HG03060 (cell line): ENCODE data around the gene CERS1.

Source experiments
- ATAC-seq: cut with Tn5 transposase; IDR thresholded peaks from one replicate; pipeline ENCODE4 v1.9.1; 2021; ENCODE audit warnings: low read depth, moderate number of reproducible peaks; ENCODE audit not compliant: unreplicated experiment

CERS1 gene

GRCh38 chr19:18899624-18900560, 3.9 kb upstream of the CERS1 start:
- no peak for ATAC-seq

DNA sequence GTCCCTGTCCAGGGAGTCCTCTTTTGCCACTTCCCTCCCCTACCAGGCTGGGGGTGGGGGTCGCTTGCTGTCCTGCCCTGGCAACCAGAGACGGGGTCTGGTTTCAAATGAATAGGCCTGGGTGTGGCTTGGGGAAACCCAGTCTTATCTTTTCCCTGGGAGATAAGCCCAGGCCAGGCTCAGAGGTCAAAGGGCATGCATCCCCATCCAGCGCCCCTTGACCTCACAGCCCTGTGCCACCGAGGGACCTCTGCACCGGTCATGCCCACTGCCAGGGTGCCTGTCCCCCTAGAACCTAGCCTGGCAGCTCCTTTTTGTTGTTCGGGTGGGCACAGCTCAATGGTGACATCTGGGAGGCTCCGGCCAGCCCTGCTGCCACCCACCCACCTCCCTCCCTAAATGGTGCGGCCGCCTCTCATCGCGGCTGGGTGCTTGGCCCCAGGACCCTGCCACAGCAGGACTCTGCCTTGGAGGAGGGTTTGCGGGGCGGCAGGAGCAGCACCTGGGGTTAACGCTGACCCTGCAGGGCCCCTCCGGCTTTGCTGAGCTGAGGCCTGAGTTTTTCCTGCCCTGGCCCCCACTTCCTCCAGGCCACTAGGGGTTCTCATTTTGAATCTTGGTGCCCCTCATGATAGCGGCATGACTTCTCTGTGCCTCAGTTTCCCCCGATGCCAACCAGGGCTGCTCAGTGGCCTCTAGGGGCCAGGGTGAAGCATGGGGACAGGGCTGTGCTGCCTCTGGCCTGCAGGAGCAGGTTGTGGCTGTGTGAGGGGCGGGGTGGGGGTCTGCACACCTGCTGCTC, 2.9 kb upstream of the CERS1 start:
- ATAC-seq, result no peak

- ATAC-seq, result no peak
Observed at GRCh38 chr19:18898081-18898606, 2.2 kb upstream of the CERS1 start.

GRCh38 chr19:18897094-18898029, 1.4 kb upstream of the CERS1 start:
- no peak for ATAC-seq

DNA sequence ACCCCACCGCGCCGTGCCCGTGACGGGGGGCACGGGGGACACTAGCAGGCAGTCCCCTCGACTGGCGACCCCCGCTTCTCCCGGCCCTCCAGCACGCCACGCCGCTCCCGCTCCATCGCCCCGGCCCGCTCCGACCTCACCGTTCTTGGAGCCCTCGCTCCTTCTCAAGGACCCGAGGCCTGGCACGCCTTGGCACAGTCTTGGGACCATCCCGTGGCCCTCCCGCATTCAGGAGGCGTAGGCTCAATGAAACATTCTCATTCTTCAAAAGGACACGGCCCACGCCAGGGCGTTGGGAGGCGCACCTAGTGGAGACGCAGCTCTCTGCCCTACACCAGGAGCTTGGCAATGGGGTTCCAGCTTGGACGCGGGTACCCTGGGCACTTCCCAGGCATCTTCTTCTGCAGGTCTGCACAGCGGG, 473 bp upstream of the CERS1 start:
- no peak for ATAC-seq

GRCh38 chr19:18895038-18895823, 727 bp downstream of the CERS1 start:
- ATAC-seq, result no peak

- ATAC-seq, result no peak
Observed at GRCh38 chr19:18894254-18895037, 1.5 kb downstream of the CERS1 start.

- ATAC-seq, result no peak
Observed at GRCh38 chr19:18893587-18894253, 2.2 kb downstream of the CERS1 start.

GRCh38 chr19:18889949-18890745, 5.8 kb downstream of the CERS1 start:
- ATAC-seq, result no peak

DNA sequence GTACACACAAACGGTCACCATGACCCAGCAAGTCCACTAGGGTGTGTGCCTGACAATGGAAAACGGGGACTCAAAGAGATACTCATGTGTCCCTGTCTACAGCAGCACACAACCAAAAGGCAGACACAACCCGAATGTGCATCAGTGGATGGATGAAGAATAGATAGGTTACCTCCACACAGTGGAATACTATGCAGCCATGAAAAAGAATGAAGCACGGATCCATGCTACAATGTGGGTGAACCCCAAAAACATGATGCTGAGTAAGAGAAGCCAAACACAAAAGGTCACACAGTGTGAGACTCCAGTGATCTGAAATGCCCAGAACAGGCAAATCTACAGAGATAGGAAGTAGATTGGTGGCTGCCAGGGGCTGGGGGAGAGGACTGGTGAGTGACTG, 9.0 kb downstream of the CERS1 start:
- ATAC-seq, result no peak

DNA sequence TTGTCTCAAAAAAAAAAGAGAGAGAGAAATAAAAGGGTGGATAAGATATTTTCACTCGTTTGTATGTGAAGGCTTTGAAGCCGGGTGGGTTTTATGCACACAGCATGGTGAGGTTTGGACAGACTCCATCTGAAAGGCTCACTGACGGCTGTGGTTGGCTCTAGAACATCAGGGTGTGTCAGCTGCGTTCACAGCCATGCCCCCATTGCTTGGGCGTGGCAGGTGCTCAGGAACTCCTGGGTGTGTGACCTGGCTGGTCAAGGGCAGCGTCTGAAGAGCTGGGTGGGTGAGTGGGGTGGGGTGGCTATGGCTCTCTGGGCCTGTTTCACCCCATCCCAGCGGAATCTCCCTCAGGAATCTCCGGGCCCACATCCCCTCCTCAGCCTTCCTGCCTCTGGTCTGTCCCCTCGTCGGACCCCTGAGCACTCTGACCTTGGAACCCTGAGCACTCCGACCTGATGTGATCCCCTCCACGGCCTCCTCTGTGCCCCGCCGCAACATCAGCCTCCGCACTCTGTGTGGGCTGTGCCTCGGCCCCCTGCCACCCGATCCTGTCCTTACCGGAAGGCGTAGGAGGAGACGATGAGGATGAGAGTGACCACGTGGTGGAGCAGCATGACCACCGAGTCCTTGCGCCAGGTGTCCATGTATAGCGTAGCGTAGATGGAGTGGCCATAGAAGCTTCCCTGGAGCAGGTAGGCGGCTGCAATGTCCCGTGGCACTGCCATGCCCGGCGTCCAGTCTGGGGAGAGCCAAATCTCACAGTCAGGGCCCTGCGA, 12.2 kb downstream of the CERS1 start:
- no peak for ATAC-seq

DNA sequence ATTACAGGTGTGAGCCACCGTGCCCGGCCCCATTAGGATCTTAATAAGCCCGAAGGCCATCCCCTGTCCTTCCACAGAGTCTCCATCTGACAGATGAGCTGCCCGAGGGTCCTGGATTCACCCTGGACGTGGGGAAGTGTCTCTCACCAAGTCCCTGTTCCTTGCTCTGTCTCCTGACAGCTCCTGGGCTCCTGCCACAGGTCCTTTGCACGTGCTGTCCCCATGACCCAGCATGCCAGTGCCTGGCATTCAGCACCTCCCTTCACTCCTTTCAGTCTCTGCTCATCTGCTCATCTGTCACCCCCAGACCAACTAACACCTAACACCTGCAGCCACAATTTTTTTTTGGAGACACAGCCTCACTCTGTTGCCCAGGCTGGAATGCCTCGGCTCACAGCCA, 14.5 kb downstream of the CERS1 start:
- no peak for ATAC-seq

- ATAC-seq, result no peak
Observed at GRCh38 chr19:18879579-18880373, 16.2 kb downstream of the CERS1 start.

- no peak for ATAC-seq
Observed at GRCh38 chr19:18878858-18879578, 16.9 kb downstream of the CERS1 start.
